IMR-90 (cell line): ENCODE results near the gene AZIN2.

Experiments
- RAD21 ChIP-seq: IDR thresholded peaks from 2 replicates; pipeline ENCODE4 v1.6.1; 2012; ENCODE audit warnings: low read length, improper control_type of control experiment
- RCOR1 ChIP-seq: IDR thresholded peaks from 2 replicates; pipeline ENCODE4 v1.6.1; 2012; ENCODE audit warnings: mild to moderate bottlenecking, low read length, improper control_type of control experiment; ENCODE audit not compliant: insufficient replicate concordance

DNA sequence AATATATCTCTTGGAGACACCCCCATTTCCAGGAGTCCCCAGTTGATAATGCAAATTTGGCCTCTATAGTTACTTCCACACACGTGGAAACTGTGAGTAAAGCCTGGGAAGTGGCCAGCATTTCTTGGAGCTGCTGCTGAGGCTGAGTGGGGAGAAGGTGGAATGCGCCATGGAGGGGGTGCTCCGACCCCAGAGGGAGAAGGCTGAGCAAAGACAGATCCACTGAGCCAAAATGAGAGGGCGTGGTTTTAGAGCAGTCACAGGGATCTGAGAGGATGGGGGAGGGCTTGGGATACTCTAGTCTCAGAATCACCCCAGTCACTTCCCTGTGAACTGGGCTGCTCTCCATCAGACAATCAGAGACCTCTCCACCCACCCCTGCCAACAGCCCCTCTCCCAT is 62.2 kb downstream of the AZIN2 start:
- TF ChIP-seq RAD21, result no peak
- no peak for TF ChIP-seq RCOR1
